PC-3 (cell line): ENCODE measurements around the gene USP15.

Experiments used
- CTCF ChIP-seq: fragments of 300-600 bp; sonication (generic); conservative IDR thresholded peaks from 2 replicates; pipeline ENCODE4 v1.5.1; 2017; ENCODE audit warnings: antibody characterized with exemption, low read depth, mild to moderate bottlenecking, low read length
- EZH2 ChIP-seq: fragments of 300-600 bp; sonication (generic); IDR thresholded peaks from one replicate; pipeline ENCODE4 v1.6.1; 2017; ENCODE audit warnings: antibody characterized with exemption, mild to moderate bottlenecking, low read length; ENCODE audit not compliant: unreplicated experiment
- EZH2phosphoT487 ChIP-seq: fragments of 300-600 bp; sonication (generic); IDR thresholded peaks from 2 replicates; pipeline ENCODE4 v1.6.1; 2018; ENCODE audit warnings: mild to moderate bottlenecking, antibody characterized with exemption, low read length, borderline replicate concordance

DNA sequence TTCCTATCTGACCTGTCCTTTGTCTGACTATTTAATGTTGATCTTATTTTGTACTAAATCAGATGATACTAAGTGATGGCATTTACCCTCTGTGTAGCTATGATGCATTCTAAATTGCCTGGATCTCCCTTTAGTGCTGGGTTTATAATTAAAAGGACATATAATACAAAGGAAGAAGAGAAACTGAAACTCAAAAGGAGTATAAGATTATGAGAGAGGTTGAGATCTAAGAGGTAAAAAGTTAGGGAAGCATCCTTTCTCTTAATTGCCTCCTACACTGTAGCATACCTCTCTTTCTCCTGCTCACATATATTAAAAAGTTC, 119.5 kb downstream of the USP15 start:
- TF ChIP-seq EZH2 (no peak), CTCF (no peak), EZH2phosphoT487 (no peak)
